Esophagus mucosa (tissue), 1 donor: ENCODE results near the gene SLX4IP. TPM values are rescaled to one million over a fixed set of nuclear protein-coding genes. Genes with fewer than 3 reads are reported as not detected.

Experiments used
- ATAC-seq: fragments of 200-7000 bp; cut with Tn5 transposase; one replicate; pipeline ENCODE4 v1.9.1; 2020
- total RNA-seq: library from RNA; stranded (reverse); gene quantifications from one replicate; pipeline ENCODE4 v1.2.4, GENCODE V29; 2023
- donor health status: DM: yes; HTN: yes; CAD: no.

SLX4IP gene
- total RNA-seq, 1 donor from 2014 or later, result 5.3 TPM

- no peak for ATAC-seq
These were observed 217.7 kb downstream of the SLX4IP start for GRCh38 chr20:10652660-10653261.

DNA sequence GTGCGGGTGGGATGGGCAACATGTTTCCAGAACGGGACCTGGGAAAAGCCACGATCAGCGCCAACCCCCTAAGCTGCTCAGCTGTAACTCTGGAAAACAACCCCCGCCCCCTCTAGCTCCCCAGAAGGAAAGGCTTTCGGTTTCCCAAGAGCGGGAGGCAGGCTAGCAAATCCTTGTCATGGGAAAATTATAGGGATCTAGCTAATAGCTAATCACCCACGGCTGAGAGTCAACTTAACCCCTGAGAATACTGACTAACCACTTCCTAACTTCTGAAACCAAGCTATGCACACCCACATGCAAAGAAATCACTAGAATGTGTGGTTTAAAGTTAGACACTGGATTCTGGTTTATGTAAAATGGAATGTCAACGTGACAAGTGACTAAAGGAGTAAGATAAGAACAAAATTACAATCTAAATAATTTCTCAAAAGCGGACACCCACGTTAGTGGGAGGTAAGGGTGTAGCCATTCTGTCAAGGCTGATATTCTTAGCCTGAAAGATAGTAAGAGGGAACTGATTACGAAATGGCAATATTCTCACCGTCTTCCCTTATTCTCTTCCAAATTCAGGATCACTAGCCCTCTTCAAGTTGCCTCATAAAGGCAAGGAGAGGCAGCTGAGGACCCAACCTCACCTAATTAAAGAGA, 218.6 kb downstream of the SLX4IP start:
- ATAC-seq, result no peak

DNA sequence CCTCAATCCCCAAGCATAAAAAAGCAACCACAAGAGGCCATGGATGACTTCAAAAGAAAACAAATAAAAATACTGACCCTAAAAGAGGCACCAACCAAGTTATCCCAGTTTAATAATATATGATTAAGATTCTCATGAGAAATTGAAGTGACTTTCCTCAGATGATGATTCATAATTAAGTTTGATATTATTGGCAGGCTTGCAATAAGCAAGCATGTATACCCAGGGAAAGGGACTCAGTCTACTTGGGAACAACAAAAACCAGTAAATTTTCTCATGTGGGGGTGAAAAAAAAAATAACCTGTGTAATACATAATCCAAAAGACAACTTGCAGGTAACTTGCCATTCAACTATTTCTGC, 219.1 kb downstream of the SLX4IP start:
- no peak for ATAC-seq

DNA sequence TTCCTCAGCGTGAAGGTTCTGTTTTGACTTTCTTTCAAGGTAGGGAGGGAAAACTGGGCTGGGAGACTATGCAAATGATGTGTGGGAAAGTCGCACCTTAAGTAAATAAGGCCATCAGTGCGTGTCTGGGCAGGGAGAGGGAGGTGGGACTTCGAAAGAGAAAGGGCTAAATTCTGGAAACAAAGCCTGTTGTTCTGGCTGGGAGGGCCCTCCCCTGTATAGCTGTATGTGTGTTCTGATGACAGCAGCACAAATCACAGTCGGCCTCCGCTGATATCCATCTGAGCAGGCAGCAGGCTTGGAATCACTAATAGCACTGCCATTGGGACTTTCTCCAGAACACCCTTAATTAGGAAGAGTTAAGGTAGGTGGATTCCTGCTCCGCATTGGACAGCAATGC, 219.5 kb downstream of the SLX4IP start:
- peak; percentile 87 for ATAC-seq

GRCh38 chr20:10655720-10656669, 220.9 kb downstream of the SLX4IP start:
- no peak for ATAC-seq

GRCh38 chr20:10657453-10657852, 222.3 kb downstream of the SLX4IP start:
- ATAC-seq, result no peak

DNA sequence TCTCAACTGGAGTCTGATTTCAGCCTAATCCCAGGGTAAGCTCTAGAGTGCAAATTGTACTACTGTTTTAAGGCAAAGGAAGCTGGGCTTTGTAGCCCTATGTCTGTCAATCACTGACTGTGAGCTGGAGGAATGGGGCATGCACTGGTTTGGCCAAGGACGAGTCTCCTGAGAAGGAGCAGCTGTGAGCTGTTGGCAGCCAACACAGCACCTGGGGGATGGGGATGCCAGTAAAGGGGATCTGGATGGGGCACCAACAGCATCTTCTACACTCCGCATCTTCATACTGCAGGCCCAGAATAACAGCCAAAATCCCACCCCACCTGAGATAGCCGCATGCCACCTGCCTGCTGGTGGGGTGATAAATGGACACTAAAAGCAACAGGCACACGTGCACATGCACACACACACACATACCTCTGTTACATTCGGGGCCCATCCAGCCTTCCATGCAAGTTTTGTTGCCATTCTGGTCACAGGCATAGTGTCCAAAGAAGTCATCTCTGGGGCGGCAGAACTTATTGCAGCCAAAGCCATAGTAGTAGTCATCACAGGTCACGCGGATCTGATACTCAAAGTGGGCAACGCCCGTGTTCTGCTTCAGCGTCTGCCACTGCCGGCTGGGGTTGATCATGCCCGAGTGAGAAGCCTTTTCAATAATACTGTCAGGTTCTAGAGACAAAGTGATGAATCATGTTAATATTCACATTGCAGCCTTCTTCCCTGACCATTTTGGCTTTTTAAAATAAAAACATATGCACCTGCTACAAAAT, 223.1 kb downstream of the SLX4IP start:
- peak; percentile 72 for ATAC-seq

- no peak for ATAC-seq
These were observed 223.9 kb downstream of the SLX4IP start for GRCh38 chr20:10658876-10659632.

DNA sequence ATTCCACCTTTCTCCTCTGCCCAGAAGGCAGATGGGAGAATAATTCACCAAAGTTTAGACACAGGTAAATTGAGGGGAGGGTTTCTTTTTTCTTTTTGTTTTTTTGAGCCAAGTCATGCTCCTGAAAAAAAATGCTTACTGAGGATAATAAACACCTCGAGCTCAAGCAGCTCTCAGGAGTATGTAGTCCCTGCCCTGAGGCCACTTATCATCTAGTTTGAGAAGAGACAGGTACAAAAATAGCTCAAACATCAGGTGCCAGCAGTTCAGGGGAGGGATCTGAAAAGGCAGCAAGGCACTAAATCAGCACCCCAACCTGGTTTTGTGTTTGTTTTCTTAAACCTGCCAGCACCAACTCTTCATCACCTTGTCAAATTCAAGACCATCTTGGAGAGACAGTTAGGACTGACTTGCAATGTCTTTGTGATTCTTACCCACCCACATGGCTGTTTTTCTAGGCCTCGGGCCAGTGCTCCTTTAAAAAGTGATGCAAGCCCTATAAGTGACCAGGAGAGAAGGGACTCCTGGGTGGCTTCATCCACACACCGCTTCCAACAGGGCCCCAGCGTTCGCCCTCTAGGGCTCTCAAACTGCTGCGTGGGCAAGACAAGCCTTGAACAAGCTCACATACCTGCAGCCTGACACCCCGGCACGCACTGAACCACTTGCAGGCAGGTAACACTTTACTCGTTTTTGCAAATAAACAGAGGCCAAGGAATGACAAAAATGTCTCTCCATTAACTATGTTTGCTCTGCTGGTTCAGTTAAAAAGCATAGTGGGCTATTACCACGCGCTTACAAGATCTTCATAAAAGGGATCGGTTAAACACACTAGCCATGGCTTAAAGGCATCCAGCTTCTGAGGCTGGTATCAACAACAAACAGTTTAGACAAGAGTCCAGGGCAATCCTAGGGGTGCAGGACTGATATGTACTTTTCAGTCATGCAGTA, 224.8 kb downstream of the SLX4IP start:
- no peak for ATAC-seq

DNA sequence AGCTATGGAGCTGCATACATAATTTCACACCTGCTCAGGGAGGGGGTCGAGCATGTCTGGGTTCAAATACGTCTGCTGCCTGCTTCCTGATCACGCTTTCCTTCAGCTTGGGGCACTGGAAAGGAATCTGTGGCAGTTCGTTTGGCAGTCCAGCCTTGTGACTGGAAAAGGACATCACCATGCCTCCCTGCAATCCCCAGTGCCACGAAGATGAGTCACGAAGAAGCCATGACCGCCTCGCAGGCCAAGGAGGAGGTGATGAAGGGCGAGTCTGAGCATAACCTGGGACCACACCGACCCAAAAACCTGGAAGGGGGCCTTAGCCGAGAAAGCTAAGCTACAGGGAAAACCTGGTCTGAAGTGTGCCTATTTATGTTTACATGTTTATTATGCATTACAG, 225.6 kb downstream of the SLX4IP start:
- ATAC-seq, result peak; percentile 18

- no peak for ATAC-seq
These were observed 226.2 kb downstream of the SLX4IP start for GRCh38 chr20:10661261-10661660.

GRCh38 chr20:10662151-10662550, 227.0 kb downstream of the SLX4IP start:
- ATAC-seq, result no peak

- ATAC-seq, result no peak
These were observed 227.8 kb downstream of the SLX4IP start for GRCh38 chr20:10662661-10663458.

DNA sequence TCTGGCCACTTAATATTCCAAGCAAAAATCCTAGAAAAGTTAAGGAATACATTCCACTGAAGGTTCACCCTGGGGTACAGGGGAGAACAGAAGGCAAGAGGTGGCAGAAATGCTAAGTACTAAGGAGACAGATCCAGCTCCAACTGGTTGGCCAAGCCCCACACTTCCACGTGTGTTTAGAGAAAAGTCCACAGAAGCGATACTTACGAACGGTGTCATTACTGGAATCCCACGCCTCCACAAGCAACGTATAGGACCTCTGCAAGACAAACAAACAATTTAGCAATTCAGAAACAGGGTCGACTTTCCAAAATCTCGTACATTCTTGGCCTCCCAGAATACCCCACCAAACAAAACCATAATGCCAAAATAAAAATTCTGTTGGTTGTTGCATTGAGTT, 228.7 kb downstream of the SLX4IP start:
- no peak for ATAC-seq

DNA sequence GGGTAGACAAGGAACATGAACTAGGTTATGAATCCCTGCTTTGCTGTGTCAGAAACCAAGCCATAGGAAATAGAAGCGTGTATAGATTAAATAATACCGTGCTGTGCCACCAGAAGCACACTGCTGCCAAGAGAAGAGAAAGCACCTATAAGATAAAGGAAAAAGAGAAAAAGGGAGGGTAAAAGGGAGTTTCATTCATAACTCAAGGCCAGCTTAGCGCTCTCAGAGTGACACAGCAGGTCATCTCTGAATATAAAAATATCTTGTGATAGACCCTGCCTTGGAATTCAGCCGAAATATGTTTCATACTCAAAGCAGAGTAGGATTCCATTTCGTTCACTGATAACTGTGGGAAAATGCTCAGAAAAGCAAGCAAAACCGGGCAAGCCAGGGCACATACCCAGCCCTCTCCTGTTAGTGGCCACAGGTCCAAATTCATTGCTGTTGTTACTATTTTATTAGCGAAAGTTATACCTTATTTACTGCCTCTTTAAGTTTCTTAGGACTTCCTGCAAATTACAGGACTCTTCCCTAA, 230.0 kb downstream of the SLX4IP start:
- ATAC-seq, result no peak

- peak; percentile 62 for ATAC-seq
These were observed 230.7 kb downstream of the SLX4IP start for GRCh38 chr20:10665791-10666190.

- peak; percentile 6 for ATAC-seq
These were observed 231.3 kb downstream of the SLX4IP start for GRCh38 chr20:10666221-10667076.

DNA sequence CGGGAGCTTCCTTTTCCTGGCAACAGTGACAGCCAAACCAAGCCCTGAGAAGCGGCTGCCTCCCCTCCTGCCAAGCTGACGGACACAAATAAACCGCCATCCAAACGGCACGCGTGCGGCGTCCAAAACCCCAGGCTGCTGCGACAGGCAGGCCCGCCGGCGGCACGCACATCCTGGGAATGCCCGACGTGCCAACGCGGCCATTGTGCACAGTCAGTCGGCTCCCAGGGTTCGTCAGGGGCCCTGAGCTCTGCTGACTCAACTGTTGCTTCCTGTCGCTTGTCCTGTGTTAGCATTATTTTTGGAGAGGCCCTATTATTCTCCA, 231.9 kb downstream of the SLX4IP start:
- peak; percentile 5 for ATAC-seq
